NB4 (cell line): ENCODE results near the gene DOCK6.

Experiments
- CTCF ChIP-seq: IDR thresholded peaks from one replicate; pipeline ENCODE4 v1.5.1; 2012; ENCODE audit warnings: low read depth, low read length
- MAX ChIP-seq: IDR thresholded peaks from 2 replicates; pipeline ENCODE4 v1.6.1; 2011; ENCODE audit warnings: low read depth, low read length
- MYC ChIP-seq: IDR thresholded peaks from 2 replicates; pipeline ENCODE4 v1.6.1; 2011; ENCODE audit warnings: low read depth, low read length
- POLR2A ChIP-seq: IDR thresholded peaks from 2 replicates; pipeline ENCODE4 v1.6.1; 2011; ENCODE audit warnings: mild to moderate bottlenecking; ENCODE audit not compliant: insufficient read length; ENCODE audit errors: extremely low read depth

GRCh38 chr19:11242025-11242424 lies 20.3 kb downstream of the DOCK6 start:
- TF ChIP-seq CTCF (no peak), POLR2A (no peak), MYC (no peak), MAX (no peak)
